IMR-90 (cell line): Measurements from ENCODE around the gene LFNG. TPM values are rescaled to one million over a fixed set of nuclear protein-coding genes. Genes with fewer than 3 reads are reported as not detected.

Experiments used
- ATAC-seq: fragments of 200-7000 bp; cut with Tn5 transposase; 2 replicates; pipeline ENCODE4 v1.9.1; 2020; ENCODE audit warnings: low read depth, mild to moderate bottlenecking, moderate library complexity
- BruUV-seq: library from RNA; stranded (reverse); fragments of 400-500 nt; replicated peaks from 2 replicates; lab custom pipeline; 2021; lab: Mats Ljungman, UMichigan
- CTCF ChIA-PET: fragments of 300-600 bp; formaldehyde crosslinking; extraction: SDS; loops from one replicate; lab custom pipeline; 2021; ENCODE audit warnings: antibody characterized with exemption; lab: Yijun Ruan, JAX
- POLR2A ChIA-PET: fragments of 300-600 bp; sonication (Branson Sonifier 250); formaldehyde crosslinking; loops from one replicate; lab custom pipeline; 2022; ENCODE audit warnings: antibody characterized with exemption; ENCODE audit not compliant: unreplicated experiment; lab: Charles Lee
- DNase-seq: peaks from one replicate; pipeline ENCODE4 v3.0.0; 2013
- H2AFZ ChIP-seq: replicated peaks from 2 replicates; pipeline ENCODE3; 2013; ENCODE audit warnings: low read length, mild to moderate bottlenecking; ENCODE audit not compliant: poor library complexity
- H2AK5ac ChIP-seq: 2 replicates; pipeline ENCODE4 v1.6.1; 2013; ENCODE audit warnings: low read depth, low read length, inconsistent platforms
- H2AK9ac ChIP-seq: replicated peaks from 2 replicates; pipeline ENCODE3; 2013; ENCODE audit warnings: mild to moderate bottlenecking, low read depth, low read length, moderate library complexity; ENCODE audit not compliant: poor library complexity
- H2BK120ac ChIP-seq: 2 replicates; pipeline ENCODE4 v1.6.1; 2013; ENCODE audit warnings: low read depth, low read length, inconsistent platforms
- H2BK15ac ChIP-seq: 3 replicates; pipeline ENCODE4 v1.6.1; 2013; ENCODE audit warnings: low read depth, low read length, inconsistent platforms
- H2BK20ac ChIP-seq: 2 replicates; pipeline ENCODE4 v1.6.1; 2013; ENCODE audit warnings: low read depth, mild to moderate bottlenecking, inconsistent platforms, low read length, moderate library complexity
- H2BK5ac ChIP-seq: 2 replicates; pipeline ENCODE4 v1.6.1; 2013; ENCODE audit warnings: mild to moderate bottlenecking, low read depth, low read length, inconsistent platforms; ENCODE audit not compliant: poor library complexity, severe bottlenecking
- H3K14ac ChIP-seq: replicated peaks from 2 replicates; pipeline ENCODE4 v1.6.1; 2013; ENCODE audit warnings: low read depth, low read length, inconsistent platforms
- H3K18ac ChIP-seq: 2 replicates; pipeline ENCODE4 v1.6.1; 2013; ENCODE audit warnings: low read depth, low read length, control low read depth
- H3K23ac ChIP-seq: 2 replicates; pipeline ENCODE4 v1.6.1; 2013; ENCODE audit warnings: low read depth, low read length, inconsistent platforms
- H3K27ac ChIP-seq: 2 replicates; pipeline ENCODE4 v1.5.1; 2013; ENCODE audit warnings: mild to moderate bottlenecking, control low read depth, low read length; ENCODE audit not compliant: insufficient read depth
- H3K27me3 ChIP-seq: 2 replicates; pipeline ENCODE4 v1.6.1; 2013; ENCODE audit warnings: low read length; ENCODE audit not compliant: control insufficient read depth, insufficient read depth
- H3K36me3 ChIP-seq: 2 replicates; pipeline ENCODE4 v1.6.1; 2013; ENCODE audit warnings: low read length, mixed read lengths; ENCODE audit not compliant: control insufficient read depth, insufficient read depth
- H3K4ac ChIP-seq: 2 replicates; pipeline ENCODE4 v1.6.1; 2013; ENCODE audit warnings: low read depth, low read length, inconsistent platforms
- H3K4me1 ChIP-seq: 2 replicates; pipeline ENCODE4 v1.6.1; 2013; ENCODE audit warnings: low read length, mixed read lengths; ENCODE audit not compliant: control insufficient read depth, insufficient read depth
- H3K4me2 ChIP-seq: 2 replicates; pipeline ENCODE4 v1.6.1; 2013; ENCODE audit warnings: low read depth, mild to moderate bottlenecking, control low read depth, low read length, moderate library complexity
- H3K4me3 ChIP-seq: 2 replicates; pipeline ENCODE4 v1.5.1; 2013; ENCODE audit warnings: low read depth, mild to moderate bottlenecking, control low read depth, low read length, moderate library complexity; ENCODE audit not compliant: insufficient read depth
- H3K56ac ChIP-seq: 2 replicates; pipeline ENCODE4 v1.6.1; 2013; ENCODE audit warnings: low read length, inconsistent platforms; ENCODE audit not compliant: insufficient read depth; ENCODE audit errors: extremely low read depth
- H3K79me1 ChIP-seq, 2 experiments: 2 replicates each; pipeline ENCODE4 v1.6.1; 2013; ENCODE audit warnings: low read length in 2 of 2, inconsistent platforms in 1 of 2, low read depth in 1 of 2
- H3K9ac ChIP-seq: 2 replicates; pipeline ENCODE4 v1.6.1; 2013; ENCODE audit warnings: low read depth, low read length, control low read depth
- H3K9me1 ChIP-seq: 2 replicates; pipeline ENCODE4 v1.6.1; 2013; ENCODE audit warnings: low read length, inconsistent platforms; ENCODE audit not compliant: insufficient read depth
- H3K9me3 ChIP-seq: 2 replicates; pipeline ENCODE4 v1.6.1; 2013; ENCODE audit warnings: low read length; ENCODE audit not compliant: control insufficient read depth, insufficient read depth
- H4K20me1 ChIP-seq: 2 replicates; pipeline ENCODE4 v1.6.1; 2013; ENCODE audit warnings: low read length, inconsistent platforms; ENCODE audit not compliant: insufficient read depth
- H4K5ac ChIP-seq: 2 replicates; pipeline ENCODE4 v1.6.1; 2013; ENCODE audit warnings: mild to moderate bottlenecking, low read depth, low read length, control low read depth
- H4K8ac ChIP-seq, 2 experiments: 2 replicates each; pipeline ENCODE4 v1.6.1; 2013; ENCODE audit warnings: low read depth in 2 of 2, low read length in 2 of 2, control low read depth in 1 of 2, inconsistent platforms in 1 of 2
- H4K91ac ChIP-seq: 2 replicates; pipeline ENCODE4 v1.6.1; 2013; ENCODE audit warnings: low read depth, low read length, inconsistent platforms; ENCODE audit not compliant: insufficient read depth
- BHLHE40 ChIP-seq: fragments of 150-350 bp; IDR thresholded peaks from 2 replicates; pipeline ENCODE4 v1.6.1; 2016; ENCODE audit warnings: mild to moderate bottlenecking, low read depth, low read length
- CEBPB ChIP-seq: IDR thresholded peaks from 2 replicates; pipeline ENCODE4 v1.6.1; 2012; ENCODE audit warnings: low read depth, low read length, improper control_type of control experiment
- CHD1 ChIP-seq: IDR thresholded peaks from 2 replicates; pipeline ENCODE4 v1.6.1; 2012; ENCODE audit warnings: low read depth, low read length, improper control_type of control experiment
- FOS ChIP-seq: fragments of 150-350 bp; IDR thresholded peaks from 2 replicates; pipeline ENCODE4 v1.6.1; 2016; ENCODE audit warnings: low read depth, low read length
- MAFK ChIP-seq: IDR thresholded peaks from 2 replicates; pipeline ENCODE4 v1.6.1; 2012; ENCODE audit warnings: low read depth, low read length, improper control_type of control experiment
- MAZ ChIP-seq: IDR thresholded peaks from 2 replicates; pipeline ENCODE4 v1.6.1; 2012; ENCODE audit warnings: low read depth, mild to moderate bottlenecking, low read length, improper control_type of control experiment, moderate library complexity, borderline replicate concordance
- MXI1 ChIP-seq: IDR thresholded peaks from 2 replicates; pipeline ENCODE4 v1.6.1; 2012; ENCODE audit warnings: low read depth, mild to moderate bottlenecking, low read length, moderate library complexity, borderline replicate concordance
- NFE2L2 ChIP-seq: fragments of 150-350 bp; IDR thresholded peaks from 2 replicates; pipeline ENCODE4 v1.6.1; 2016; ENCODE audit warnings: low read depth, mild to moderate bottlenecking, low read length
- POLR2A ChIP-seq: IDR thresholded peaks from 2 replicates; pipeline ENCODE4 v1.6.1; 2012; ENCODE audit warnings: mild to moderate bottlenecking, low read depth, low read length
- RAD21 ChIP-seq: IDR thresholded peaks from 2 replicates; pipeline ENCODE4 v1.6.1; 2012; ENCODE audit warnings: low read length, improper control_type of control experiment
- RFX5 ChIP-seq: IDR thresholded peaks from 2 replicates; pipeline ENCODE4 v1.8.0; 2012; ENCODE audit warnings: low read depth, mild to moderate bottlenecking, low read length, moderate library complexity
- SMC3 ChIP-seq: fragments of 150-350 bp; IDR thresholded peaks from 2 replicates; pipeline ENCODE4 v1.6.1; 2016; ENCODE audit warnings: low read depth, mild to moderate bottlenecking, antibody characterized with exemption, low read length, moderate library complexity
- WGBS, 2 experiments: methylation state at CpG; one replicate each; pipeline versions ENCODE4 v1.1.5 to v1.1.7; 2013; ENCODE audit warnings: missing lambda C conversion rate in 2 of 2; ENCODE audit not compliant: insufficient read length in 1 of 2; ENCODE audit errors: extremely low coverage in 2 of 2; 5-methylcytosine and 5-hydroxymethylcytosine counted together
- dilution Hi-C: fragments of 300-500 bp; cut with HindIII; formaldehyde crosslinking; loops from one replicate; pipeline ENCODE4 v1.14.3; 2018; ENCODE audit warnings: low sequenced_read_pairs; ENCODE audit not compliant: unreplicated experiment
- in situ Hi-C: fragments of 300-500 bp; cut with MboI; formaldehyde crosslinking; loops from 3 replicates; pipeline ENCODE4 v1.14.3; 2019; ENCODE audit warnings: low sequenced_read_pairs, inconsistent platforms, mixed read lengths
- intact Hi-C: fragments of 100-400 bp; cut with micrococcal nuclease; formaldehyde crosslinking; loops from 2 replicates; pipeline ENCODE4 v1.10.0; 2022
- polyA plus RNA-seq, 3 experiments: library from polyadenylated mRNA; depleted of rRNA; stranded (reverse); fragments of >200 nt; gene quantifications; 2 replicates each; pipeline ENCODE4 v1.2.3, GENCODE V29; 2012; ENCODE audit warnings: low replicate concordance in 1 of 3
- total RNA-seq: library from RNA; depleted of rRNA; stranded (reverse); fragments of >200 nt; gene quantifications from 2 replicates; pipeline ENCODE4 v1.2.3, GENCODE V29; 2012
- TF ChIP-seq, protein P1 (sequence below): fragments of 150-350 bp; IDR thresholded peaks from 2 replicates; pipeline ENCODE4 v1.6.1; 2016; ENCODE audit warnings: low read depth, mild to moderate bottlenecking, low read length, moderate library complexity, borderline replicate concordance
- TF ChIP-seq, protein P2 (sequence below): conservative IDR thresholded peaks from 2 replicates; pipeline ENCODE4 v1.5.1; 2012; ENCODE audit warnings: mild to moderate bottlenecking, low read depth, low read length, improper control_type of control experiment
- TF ChIP-seq, protein P3 (sequence below): fragments of 150-350 bp; IDR thresholded peaks from 2 replicates; pipeline ENCODE4 v1.6.1; 2017; ENCODE audit warnings: mild to moderate bottlenecking, antibody characterized with exemption, low read length, low read depth

The LFNG gene
- total and polyA plus RNA-seq, 2 of the 4 experiments (the other 2 are of a cell fraction) = 1.8 to 5.1 TPM

DNA sequence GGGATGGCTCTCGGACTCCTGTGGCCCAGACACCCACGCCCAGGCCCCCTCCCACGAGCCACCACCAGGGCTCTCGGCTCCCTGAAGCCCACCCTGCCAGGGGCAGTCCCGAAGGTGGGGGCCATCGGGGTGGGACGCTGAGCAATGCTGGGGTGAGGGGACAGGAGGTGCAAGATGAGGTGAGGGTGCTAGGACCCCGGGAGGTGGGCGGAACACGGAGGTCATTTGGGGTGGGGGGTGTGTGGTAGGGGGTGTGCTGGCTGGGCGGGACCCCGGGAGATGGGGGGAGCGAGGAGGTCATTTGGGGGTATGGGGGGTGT lies 17.0 kb upstream of the LFNG start:
- in situ Hi-C loops = no loop called here
- H3K79me1 ChIP-seq = no peaks in the 10 kb centered on the region
- no peaks in the 10 kb centered on the region for H3K36me3 ChIP-seq
- TF ChIP-seq SMC3 (no peak), CEBPB (no peak), FOS (no peak), MAZ (no peak), BHLHE40 (no peak), RAD21 (no peak), CHD1 (no peak), RFX5 (no peak), MAFK (no peak), NFE2L2 (no peak), POLR2A (no peak), MXI1 (no peak)
- TF ChIP-seq, protein P1, sequence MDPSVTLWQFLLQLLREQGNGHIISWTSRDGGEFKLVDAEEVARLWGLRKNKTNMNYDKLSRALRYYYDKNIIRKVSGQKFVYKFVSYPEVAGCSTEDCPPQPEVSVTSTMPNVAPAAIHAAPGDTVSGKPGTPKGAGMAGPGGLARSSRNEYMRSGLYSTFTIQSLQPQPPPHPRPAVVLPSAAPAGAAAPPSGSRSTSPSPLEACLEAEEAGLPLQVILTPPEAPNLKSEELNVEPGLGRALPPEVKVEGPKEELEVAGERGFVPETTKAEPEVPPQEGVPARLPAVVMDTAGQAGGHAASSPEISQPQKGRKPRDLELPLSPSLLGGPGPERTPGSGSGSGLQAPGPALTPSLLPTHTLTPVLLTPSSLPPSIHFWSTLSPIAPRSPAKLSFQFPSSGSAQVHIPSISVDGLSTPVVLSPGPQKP = no peak
- TF ChIP-seq, protein P2, sequence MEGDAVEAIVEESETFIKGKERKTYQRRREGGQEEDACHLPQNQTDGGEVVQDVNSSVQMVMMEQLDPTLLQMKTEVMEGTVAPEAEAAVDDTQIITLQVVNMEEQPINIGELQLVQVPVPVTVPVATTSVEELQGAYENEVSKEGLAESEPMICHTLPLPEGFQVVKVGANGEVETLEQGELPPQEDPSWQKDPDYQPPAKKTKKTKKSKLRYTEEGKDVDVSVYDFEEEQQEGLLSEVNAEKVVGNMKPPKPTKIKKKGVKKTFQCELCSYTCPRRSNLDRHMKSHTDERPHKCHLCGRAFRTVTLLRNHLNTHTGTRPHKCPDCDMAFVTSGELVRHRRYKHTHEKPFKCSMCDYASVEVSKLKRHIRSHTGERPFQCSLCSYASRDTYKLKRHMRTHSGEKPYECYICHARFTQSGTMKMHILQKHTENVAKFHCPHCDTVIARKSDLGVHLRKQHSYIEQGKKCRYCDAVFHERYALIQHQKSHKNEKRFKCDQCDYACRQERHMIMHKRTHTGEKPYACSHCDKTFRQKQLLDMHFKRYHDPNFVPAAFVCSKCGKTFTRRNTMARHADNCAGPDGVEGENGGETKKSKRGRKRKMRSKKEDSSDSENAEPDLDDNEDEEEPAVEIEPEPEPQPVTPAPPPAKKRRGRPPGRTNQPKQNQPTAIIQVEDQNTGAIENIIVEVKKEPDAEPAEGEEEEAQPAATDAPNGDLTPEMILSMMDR = no peak
- TF ChIP-seq, protein P3, sequence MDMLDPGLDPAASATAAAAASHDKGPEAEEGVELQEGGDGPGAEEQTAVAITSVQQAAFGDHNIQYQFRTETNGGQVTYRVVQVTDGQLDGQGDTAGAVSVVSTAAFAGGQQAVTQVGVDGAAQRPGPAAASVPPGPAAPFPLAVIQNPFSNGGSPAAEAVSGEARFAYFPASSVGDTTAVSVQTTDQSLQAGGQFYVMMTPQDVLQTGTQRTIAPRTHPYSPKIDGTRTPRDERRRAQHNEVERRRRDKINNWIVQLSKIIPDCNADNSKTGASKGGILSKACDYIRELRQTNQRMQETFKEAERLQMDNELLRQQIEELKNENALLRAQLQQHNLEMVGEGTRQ = no peak
- POLR2A ChIA-PET = no interaction called here
- H3K23ac ChIP-seq = no peak overlapping the region
- H3K27ac ChIP-seq = no peak overlapping the region
- H3K4me2 ChIP-seq = no peak overlapping the region
- intact Hi-C loops = no loop called here
- no peak overlapping the region for H3K4ac ChIP-seq
- no peak overlapping the region for H3K56ac ChIP-seq
- no peak overlapping the region for H4K91ac ChIP-seq
- BruUV-seq = no TSS peak
- no peak overlapping the region for H4K5ac ChIP-seq
- H3K4me3 ChIP-seq = no peak overlapping the region
- H3K18ac ChIP-seq = no peak overlapping the region
- H2BK5ac ChIP-seq = no peak overlapping the region
- no peak overlapping the region for H2BK20ac ChIP-seq
- H3K9ac ChIP-seq = no peak overlapping the region
- no peaks in the 10 kb centered on the region for H4K20me1 ChIP-seq
- dilution Hi-C loops = no loop called here
- H3K9me3 ChIP-seq = no peaks in the 10 kb centered on the region
- CTCF ChIA-PET = no interaction called here
- DNase-seq (no peak), ATAC-seq (no peak)
- no peak overlapping the region for H2AK5ac ChIP-seq
- H2BK15ac ChIP-seq = no peak overlapping the region
- no peak overlapping the region for H2AFZ ChIP-seq
- H3K9me1 ChIP-seq = no peaks in the 10 kb centered on the region
- H3K4me1 ChIP-seq = peaks cover 3% of the 10 kb centered on the region; the same call in 1 of the 2 replicates
- H2AK9ac ChIP-seq = no peak overlapping the region
- H3K27me3 ChIP-seq = peaks cover 5% of the 10 kb centered on the region; the same call in 1 of the 2 replicates
- H2BK120ac ChIP-seq = no peak overlapping the region
- H3K14ac ChIP-seq = no peak overlapping the region
- no peak overlapping the region for H4K8ac ChIP-seq
- WGBS, 2 experiments = 40% methylated on average over 1 of the region's 13 CpGs; no CpG with 5 or more reads in 1 of the 2 experiments
